HG02623 (cell line): ENCODE data around the gene FYB2.

ENCODE experiments used
- ATAC-seq: cut with Tn5 transposase; IDR thresholded peaks from one replicate; pipeline ENCODE4 v1.9.1; 2021; ENCODE audit warnings: moderate library complexity; ENCODE audit not compliant: unreplicated experiment

FYB2 gene

GRCh38 chr1:56715156-56715555 is 104.0 kb downstream of the FYB2 start:
- no peak for ATAC-seq

GRCh38 chr1:56713112-56713511 is 106.1 kb downstream of the FYB2 start:
- no peak for ATAC-seq

- ATAC-seq: no peak
These were observed 107.1 kb downstream of the FYB2 start for GRCh38 chr1:56712150-56712549.

GRCh38 chr1:56710646-56711045 is 108.6 kb downstream of the FYB2 start:
- no peak for ATAC-seq

DNA sequence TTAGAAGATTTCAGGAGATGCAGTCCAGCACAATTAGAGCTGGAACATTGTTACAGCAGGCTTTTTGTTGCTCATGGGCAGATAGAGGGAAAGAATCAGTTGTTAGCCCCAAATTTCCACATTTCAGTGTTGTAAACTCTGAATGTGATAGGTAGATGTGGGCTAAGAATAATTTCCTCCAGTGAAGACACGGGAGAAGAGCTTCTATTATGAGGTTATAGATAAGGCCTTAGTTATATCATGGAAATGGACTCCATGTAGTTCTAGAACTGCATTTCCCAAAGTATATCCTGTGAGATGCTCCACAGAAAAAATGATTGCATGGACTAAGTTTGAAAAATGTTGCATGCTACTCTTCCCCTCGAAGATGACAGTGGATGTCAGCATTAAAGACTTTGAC is 109.2 kb downstream of the FYB2 start:
- ATAC-seq: no peak

GRCh38 chr1:56709269-56709880 is 109.8 kb downstream of the FYB2 start:
- no peak for ATAC-seq

DNA sequence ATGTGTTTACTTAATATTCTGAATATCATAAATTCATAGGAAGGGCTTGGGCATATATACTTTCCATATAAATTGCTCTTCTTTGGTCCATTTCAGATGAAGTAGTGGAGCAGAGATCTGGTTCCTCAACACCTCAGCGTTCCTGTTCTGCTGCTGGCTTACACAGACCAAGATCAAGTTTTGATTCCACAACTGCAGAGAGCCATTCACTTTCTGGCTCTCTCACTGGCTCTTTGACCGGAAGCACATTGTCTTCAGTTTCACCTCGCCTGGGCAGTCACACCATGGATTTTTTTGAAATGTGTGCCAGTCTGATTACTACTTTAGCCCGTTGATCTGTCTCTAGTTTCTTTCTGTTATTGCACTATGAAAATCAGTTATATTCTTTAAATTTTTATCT is 111.8 kb downstream of the FYB2 start:
- no peak for ATAC-seq

DNA sequence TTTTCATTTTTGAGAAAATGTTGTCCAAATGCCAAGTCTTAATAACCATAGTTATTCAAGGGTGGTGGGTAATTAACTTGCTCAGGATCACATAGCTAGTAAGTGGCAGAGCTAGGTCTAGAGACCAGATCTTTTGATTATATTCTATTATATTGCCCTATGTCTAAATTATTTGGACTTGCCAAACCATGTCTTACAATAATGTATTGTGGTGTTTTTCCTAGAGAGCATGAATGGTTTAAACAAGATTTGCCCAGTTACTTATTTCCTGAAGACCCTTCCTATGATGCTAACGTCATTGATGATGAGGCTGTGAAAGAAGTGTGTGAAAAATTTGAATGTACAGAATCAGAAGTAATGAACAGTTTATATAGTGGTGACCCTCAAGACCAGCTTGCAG is 115.5 kb downstream of the FYB2 start:
- no peak for ATAC-seq

- ATAC-seq: no peak
These were observed 122.5 kb downstream of the FYB2 start for GRCh38 chr1:56696663-56697062.

DNA sequence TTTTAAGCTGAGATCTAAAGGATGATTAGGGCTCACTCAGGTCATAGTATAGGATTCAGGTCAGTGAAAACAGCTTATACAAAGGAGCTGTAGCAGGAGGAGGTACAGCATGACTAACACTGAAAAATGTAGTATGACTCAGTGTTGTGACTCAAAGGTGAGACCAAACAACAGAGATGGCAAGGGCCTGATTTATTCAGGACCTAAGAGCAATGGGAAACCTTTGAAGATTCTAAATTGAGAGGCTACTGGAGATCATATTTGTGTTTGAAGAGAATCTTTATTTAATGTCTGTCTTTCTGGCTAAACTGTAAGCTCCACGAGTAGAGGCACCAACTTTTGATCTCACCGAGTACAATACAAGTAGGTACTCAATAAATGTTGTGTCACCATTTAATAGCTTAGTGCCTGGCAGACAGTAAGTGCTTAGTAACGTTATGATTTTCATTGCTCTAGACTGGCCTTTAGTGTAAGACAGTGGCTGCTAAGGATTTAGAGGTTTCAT is 130.6 kb downstream of the FYB2 start:
- ATAC-seq: peak; percentile 75

- no peak for ATAC-seq
These were observed 133.0 kb downstream of the FYB2 start for GRCh38 chr1:56686169-56686568.

GRCh38 chr1:56683569-56683968 is 135.6 kb downstream of the FYB2 start:
- ATAC-seq: no peak

DNA sequence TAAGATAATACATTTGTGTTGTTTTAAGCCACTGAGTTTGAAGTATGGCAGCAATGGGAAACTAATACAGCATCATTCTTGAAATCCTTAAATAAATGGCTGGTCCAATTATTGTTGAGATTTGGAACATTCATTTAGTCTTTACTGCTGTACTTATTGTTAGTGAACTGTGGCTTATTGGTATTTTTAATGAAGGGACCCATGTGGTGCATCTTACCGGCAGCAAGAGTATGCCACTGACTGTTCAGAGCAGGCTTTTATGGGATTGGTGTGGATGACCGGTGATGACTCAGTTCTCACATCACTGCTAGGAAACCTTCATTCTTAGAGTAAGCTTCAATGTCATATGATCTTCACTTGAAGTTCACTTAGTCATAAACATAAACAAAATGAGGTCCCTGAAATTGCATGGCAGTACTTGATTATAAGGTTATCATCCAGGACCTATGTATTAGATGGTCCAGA is 142.6 kb downstream of the FYB2 start:
- ATAC-seq: no peak

DNA sequence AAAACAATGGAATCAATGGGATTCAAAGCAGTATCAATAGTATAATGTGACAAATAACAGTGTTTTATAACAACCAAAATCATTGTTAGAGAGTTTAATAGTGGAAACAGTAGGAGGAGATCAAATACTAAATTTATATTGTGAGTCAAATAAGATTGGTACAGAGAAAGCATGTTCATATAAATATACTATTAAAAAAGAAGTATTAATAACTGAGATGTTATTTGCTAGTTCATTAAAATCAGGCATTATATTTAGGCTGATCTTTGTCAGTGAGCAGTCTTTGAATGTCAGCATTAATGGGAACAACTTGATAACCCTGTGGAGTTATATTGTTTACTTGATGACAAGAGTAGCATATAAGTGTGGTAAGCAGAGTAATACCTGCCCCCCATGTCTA is 143.4 kb downstream of the FYB2 start:
- no peak for ATAC-seq

DNA sequence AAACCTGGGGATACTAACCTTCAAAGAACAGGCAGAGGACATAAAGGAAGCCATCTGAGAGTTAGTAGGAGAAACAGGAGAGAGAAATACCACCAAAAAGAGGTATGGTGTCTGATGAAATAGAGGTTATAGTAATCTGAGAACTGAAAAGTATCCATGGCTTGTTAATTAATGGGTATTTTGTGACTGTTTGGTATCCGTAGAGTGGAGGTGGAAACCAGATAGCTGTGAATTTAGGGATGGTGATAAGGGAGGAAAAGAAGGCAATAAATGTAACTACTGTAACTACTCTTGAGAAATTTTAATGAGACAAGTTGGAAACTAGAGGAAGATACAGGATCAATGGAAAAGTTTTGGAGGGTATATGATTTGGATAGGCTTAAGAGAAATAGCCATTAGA is 146.6 kb downstream of the FYB2 start:
- no peak for ATAC-seq

DNA sequence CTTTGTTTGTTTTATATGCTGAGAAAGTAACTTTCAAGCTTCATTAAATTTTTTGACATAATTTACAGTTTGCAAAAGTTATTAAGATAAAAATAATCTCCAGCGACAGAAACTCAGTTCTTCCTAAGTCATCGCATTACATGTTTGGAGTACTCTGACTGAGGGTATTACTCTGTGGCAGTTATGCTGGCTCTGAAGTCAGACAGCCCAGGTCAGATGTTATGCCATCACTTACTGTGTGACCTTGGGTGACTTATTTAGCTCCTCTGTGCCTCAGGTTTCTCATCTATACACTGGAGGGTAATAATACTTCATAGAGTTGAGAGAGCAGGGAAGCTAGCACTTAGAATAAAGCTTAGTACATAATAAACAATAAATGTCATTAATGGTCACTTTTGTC is 147.7 kb downstream of the FYB2 start:
- ATAC-seq: no peak

DNA sequence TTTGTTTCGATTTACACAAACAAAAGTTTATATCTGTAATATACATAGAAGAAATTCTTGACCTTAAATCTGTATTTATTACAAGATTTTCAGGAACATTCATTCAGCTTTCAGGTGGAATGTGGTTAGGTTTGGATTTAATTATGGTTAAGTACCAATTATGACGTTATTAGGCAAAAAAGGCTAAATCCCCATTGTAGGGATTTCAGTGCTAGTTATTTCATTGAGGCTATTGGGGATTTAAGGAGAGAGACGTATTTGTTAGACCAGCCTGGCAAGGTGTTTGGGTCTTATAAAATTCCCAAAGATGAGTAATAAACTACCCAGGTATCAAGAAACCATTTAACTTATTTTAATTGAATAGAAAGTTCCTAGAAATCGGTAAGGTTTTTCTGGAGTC is 148.1 kb downstream of the FYB2 start:
- no peak for ATAC-seq

DNA sequence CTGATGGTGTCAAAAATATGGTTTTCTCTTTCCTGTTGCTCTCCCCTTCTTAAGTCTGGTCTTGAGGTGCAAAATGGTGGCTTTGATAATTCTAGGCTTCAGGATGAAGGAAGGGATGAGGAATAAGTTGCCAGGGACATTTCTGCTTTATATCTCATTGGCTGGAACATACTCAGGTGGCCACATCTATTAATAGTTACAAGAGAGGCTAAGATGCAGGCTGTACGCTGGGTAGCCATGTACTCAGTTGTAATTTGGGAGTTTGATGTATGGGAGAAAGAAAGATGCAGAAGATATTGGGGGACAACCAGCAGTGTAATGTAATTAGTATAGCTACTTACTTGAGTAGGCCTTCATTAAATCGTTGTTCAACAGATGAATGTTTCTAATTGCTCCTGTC is 148.9 kb downstream of the FYB2 start:
- ATAC-seq: no peak
